GM23338 (cell line): ENCODE results near the gene TP73. TPM values are rescaled to one million over a fixed set of nuclear protein-coding genes. Genes with fewer than 3 reads are reported as not detected.

ENCODE experiments used
- ATAC-seq: fragments of 200-7000 bp; cut with Tn5 transposase; 3 replicates; pipeline ENCODE4 v1.9.1; 2020
- DNase-seq: peaks from one replicate; pipeline ENCODE4 v3.0.0-alpha.2; 2015; ENCODE audit warnings: low spot score
- H2AFZ ChIP-seq: fragments of 200-600 bp; sonication (generic); 2 replicates; pipeline ENCODE4 v1.8.0; 2016; ENCODE audit warnings: antibody characterized with exemption, mild to moderate bottlenecking, moderate library complexity
- H3F3A ChIP-seq: fragments of 200-600 bp; sonication (generic); replicated peaks from 2 replicates; pipeline ENCODE4 v1.8.0; 2017; ENCODE audit warnings: antibody characterized with exemption, mixed run types, low read depth
- H3K27ac ChIP-seq: fragments of 200-600 bp; sonication (generic); 2 replicates; pipeline ENCODE4 v1.6.1; 2016; ENCODE audit warnings: low read depth
- H3K27me3 ChIP-seq: fragments of 200-600 bp; sonication (generic); 2 replicates; pipeline ENCODE4 v1.8.0; 2016; ENCODE audit warnings: mild to moderate bottlenecking, mixed run types, moderate library complexity; ENCODE audit not compliant: insufficient read depth
- H3K36me3 ChIP-seq: fragments of 200-600 bp; sonication (generic); 2 replicates; pipeline ENCODE4 v1.8.0; 2016; ENCODE audit warnings: mild to moderate bottlenecking; ENCODE audit not compliant: insufficient read depth
- H3K4me1 ChIP-seq: fragments of 200-600 bp; sonication (generic); 2 replicates; pipeline ENCODE4 v1.8.0; 2016; ENCODE audit warnings: mild to moderate bottlenecking, moderate library complexity; ENCODE audit not compliant: insufficient read depth
- H3K4me2 ChIP-seq: fragments of 200-600 bp; sonication (generic); 2 replicates; pipeline ENCODE4 v1.7.1; 2017; ENCODE audit warnings: mixed run types
- H3K4me3 ChIP-seq: fragments of 200-600 bp; sonication (generic); 2 replicates; pipeline ENCODE4 v1.6.1; 2016; ENCODE audit warnings: mixed run types
- H3K79me2 ChIP-seq: fragments of 200-600 bp; sonication (generic); replicated peaks from 2 replicates; pipeline ENCODE4 v1.8.0; 2017; ENCODE audit warnings: mild to moderate bottlenecking; ENCODE audit not compliant: insufficient read depth
- H3K9me2 ChIP-seq: fragments of 200-600 bp; sonication (generic); 2 replicates; pipeline ENCODE4 v1.8.0; 2017; ENCODE audit not compliant: insufficient read depth
- H4K20me1 ChIP-seq: fragments of 200-600 bp; sonication (generic); replicated peaks from 2 replicates; pipeline ENCODE4 v1.8.0; 2017; ENCODE audit warnings: mild to moderate bottlenecking; ENCODE audit not compliant: insufficient read depth
- H3K27ac Mint-ChIP-seq: 2 replicates; pipeline ENCODE4 v1.8.0; 2020; ENCODE audit warnings: inconsistent platforms, mild to moderate bottlenecking, moderate library complexity, mixed read lengths
- H3K27me3 Mint-ChIP-seq: 3 replicates; pipeline ENCODE4 v1.8.0; 2022; ENCODE audit warnings: low read depth, mild to moderate bottlenecking, moderate library complexity, mixed read lengths, inconsistent platforms; ENCODE audit not compliant: insufficient read depth, poor library complexity
- H3K36me3 Mint-ChIP-seq: 3 replicates; pipeline ENCODE4 v1.8.0; 2021; ENCODE audit warnings: low read depth, mild to moderate bottlenecking, inconsistent platforms, moderate library complexity, mixed read lengths
- H3K4me1 Mint-ChIP-seq: 3 replicates; pipeline ENCODE4 v1.8.0; 2020; ENCODE audit warnings: mild to moderate bottlenecking, inconsistent platforms, mixed read lengths
- H3K4me3 Mint-ChIP-seq: 3 replicates; pipeline ENCODE4 v1.8.0; 2021; ENCODE audit warnings: moderate library complexity, mild to moderate bottlenecking, inconsistent platforms, mixed read lengths
- H3K9me3 Mint-ChIP-seq: 3 replicates; pipeline ENCODE4 v1.8.0; 2020; ENCODE audit warnings: moderate library complexity, mild to moderate bottlenecking, inconsistent platforms, mixed read lengths
- CREB1 ChIP-seq: fragments of 250-450 bp; sonication (Bioruptor Pico); IDR thresholded peaks from 2 replicates; pipeline ENCODE4 v1.5.0; 2020; ENCODE audit warnings: low read depth, mild to moderate bottlenecking, moderate library complexity
- EZH2 ChIP-seq: fragments of 200-600 bp; sonication (generic); IDR thresholded peaks from one replicate; pipeline ENCODE4 v1.8.0; 2017; ENCODE audit warnings: antibody characterized with exemption, mild to moderate bottlenecking, low read depth; ENCODE audit not compliant: unreplicated experiment
- EZH2phosphoT487 ChIP-seq: fragments of 200-600 bp; sonication (generic); IDR thresholded peaks from one replicate; pipeline ENCODE4 v1.8.1; 2018; ENCODE audit warnings: antibody characterized with exemption; ENCODE audit not compliant: unreplicated experiment
- NANOG ChIP-seq: IDR thresholded peaks from 2 replicates; pipeline ENCODE4 v1.6.1; 2016; ENCODE audit warnings: antibody characterized with exemption, borderline replicate concordance
- POLR2AphosphoS5 ChIP-seq: IDR thresholded peaks from 2 replicates; pipeline ENCODE4 v1.6.1; 2016; ENCODE audit warnings: antibody characterized with exemption, low read depth
- STAT1 ChIP-seq: IDR thresholded peaks from one replicate; pipeline ENCODE4 v1.6.1; 2016; ENCODE audit warnings: antibody characterized with exemption; ENCODE audit not compliant: unreplicated experiment
- ZNF114 ChIP-seq: fragments of 250-450 bp; sonication (Bioruptor Pico); IDR thresholded peaks from 2 replicates; pipeline ENCODE4 v1.5.0; 2020; ENCODE audit warnings: mild to moderate bottlenecking, moderate library complexity
- ZNF331 ChIP-seq: fragments of 250-450 bp; sonication (Bioruptor Pico); IDR thresholded peaks from 2 replicates; pipeline ENCODE4 v1.5.0; 2020; ENCODE audit warnings: low read depth, mild to moderate bottlenecking, moderate library complexity
- polyA plus RNA-seq: library from polyadenylated mRNA; unstranded; fragments of >200 nt; fragmentation: Nextera tagmentation; extraction: Ambion mirVana; gene quantifications from 2 replicates; pipeline ENCODE4 v1.2.1, GENCODE V29; 2016
- total RNA-seq: library from RNA; depleted of rRNA; stranded (reverse); fragments of >200 nt; shearing (Covaris generic); gene quantifications from 2 replicates; pipeline ENCODE4 v1.2.3, GENCODE V29; 2014
- TF ChIP-seq, protein P1 (sequence below), 2 experiments: fragments of 200-600 bp in 1 of 2; sonication (generic) in 1 of 2; conservative IDR thresholded peaks; 2 replicates each; pipeline versions ENCODE4 v1.5.1 to v1.6.1; 2016 to 2017; ENCODE audit warnings: antibody characterized with exemption in 2 of 2, low read depth in 2 of 2, mild to moderate bottlenecking in 2 of 2, moderate library complexity in 1 of 2
- TF ChIP-seq, protein P2 (sequence below): fragments of 250-450 bp; sonication (Bioruptor Pico); IDR thresholded peaks from 2 replicates; pipeline ENCODE4 v1.5.0; 2020; ENCODE audit warnings: mild to moderate bottlenecking, moderate library complexity
- TF ChIP-seq, protein P3 (sequence below): IDR thresholded peaks from one replicate; pipeline ENCODE4 v1.6.1; 2018; ENCODE audit warnings: antibody characterized with exemption; ENCODE audit not compliant: unreplicated experiment

Gene TP73
- total and polyA plus RNA-seq, 2 experiments from 2014 or later: 1.4 to 3.4 TPM

DNA sequence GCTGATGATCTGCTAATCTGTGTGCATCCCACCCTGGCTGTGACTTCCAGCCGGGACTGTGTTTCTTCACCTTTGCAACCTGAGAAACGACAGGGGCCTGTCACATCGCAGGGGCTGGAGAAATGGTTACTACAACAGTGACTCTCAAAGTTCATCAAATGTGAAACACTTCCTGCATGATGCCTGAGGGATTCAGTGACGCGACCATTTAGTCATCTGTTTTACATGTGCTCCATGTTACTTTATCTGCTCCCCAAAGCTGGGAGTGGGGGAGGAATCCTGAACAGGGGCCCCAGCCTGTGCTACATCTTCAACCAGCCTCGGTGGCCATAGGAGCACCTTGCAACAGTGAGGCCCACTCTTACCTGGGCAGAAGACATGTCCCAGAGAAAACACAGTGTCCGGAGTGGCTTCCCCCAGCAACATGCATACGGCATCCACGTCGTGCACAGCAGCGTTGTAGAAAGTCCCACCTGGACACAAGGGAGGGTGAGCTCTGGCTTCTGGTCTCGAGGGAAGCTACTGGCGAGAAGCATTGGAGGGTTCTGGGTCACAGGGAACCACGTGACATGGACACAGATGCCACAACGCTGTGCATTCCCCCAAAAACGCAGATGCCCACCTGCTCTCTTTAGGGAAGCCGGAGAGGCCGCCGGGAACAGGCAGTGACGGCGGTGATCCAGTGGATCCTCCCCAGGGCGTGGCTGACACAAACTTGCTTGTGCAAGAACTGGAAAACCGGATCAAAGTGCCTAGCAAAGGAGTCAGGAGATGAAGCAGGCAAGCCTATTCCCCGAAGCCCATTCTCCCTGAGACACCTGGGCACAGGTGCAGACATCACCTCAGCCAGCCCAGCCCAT, 90.4 kb downstream of the TP73 start:
- Histone ChIP-seq H3K79me2 (peaks cover 34% of the 10 kb centered on the region), H3K4me1 (peaks cover 13% of the 10 kb centered on the region; the same call in 1 of the 2 replicates), H3F3A (0 out of 2 replicates have a peak, but pooled peaks cover 6% of the 10 kb centered on the region), H3K36me3 (peaks cover under 1% of the 10 kb centered on the region; the same call in 1 of the 2 replicates), H2AFZ (no peak overlapping the region), H3K27me3 (no peaks in the 10 kb centered on the region), H3K4me3 (no peak overlapping the region), H3K4me2 (no peak overlapping the region), H3K9me2 (no peaks in the 10 kb centered on the region), H4K20me1 (peaks cover 16% of the 10 kb centered on the region), H3K27ac (no peak overlapping the region)
- Mint-ChIP-seq H3K4me3 (no peak overlapping the region), H3K4me1 (peaks cover 25% of the 10 kb centered on the region), H3K9me3 (no peaks in the 10 kb centered on the region), H3K36me3 (peaks cover 40% of the 10 kb centered on the region), H3K27ac (no peak overlapping the region; the same call in 1 of the 2 replicates), H3K27me3 (peaks cover 15% of the 10 kb centered on the region)
- DNase-seq (no peak), ATAC-seq (no peak)
- TF ChIP-seq, protein P1, sequence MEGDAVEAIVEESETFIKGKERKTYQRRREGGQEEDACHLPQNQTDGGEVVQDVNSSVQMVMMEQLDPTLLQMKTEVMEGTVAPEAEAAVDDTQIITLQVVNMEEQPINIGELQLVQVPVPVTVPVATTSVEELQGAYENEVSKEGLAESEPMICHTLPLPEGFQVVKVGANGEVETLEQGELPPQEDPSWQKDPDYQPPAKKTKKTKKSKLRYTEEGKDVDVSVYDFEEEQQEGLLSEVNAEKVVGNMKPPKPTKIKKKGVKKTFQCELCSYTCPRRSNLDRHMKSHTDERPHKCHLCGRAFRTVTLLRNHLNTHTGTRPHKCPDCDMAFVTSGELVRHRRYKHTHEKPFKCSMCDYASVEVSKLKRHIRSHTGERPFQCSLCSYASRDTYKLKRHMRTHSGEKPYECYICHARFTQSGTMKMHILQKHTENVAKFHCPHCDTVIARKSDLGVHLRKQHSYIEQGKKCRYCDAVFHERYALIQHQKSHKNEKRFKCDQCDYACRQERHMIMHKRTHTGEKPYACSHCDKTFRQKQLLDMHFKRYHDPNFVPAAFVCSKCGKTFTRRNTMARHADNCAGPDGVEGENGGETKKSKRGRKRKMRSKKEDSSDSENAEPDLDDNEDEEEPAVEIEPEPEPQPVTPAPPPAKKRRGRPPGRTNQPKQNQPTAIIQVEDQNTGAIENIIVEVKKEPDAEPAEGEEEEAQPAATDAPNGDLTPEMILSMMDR (conservative IDR thresholded peaks at IDR 0.05; ENCODE audit: low read depth in 2 of 2): no peak
- TF ChIP-seq EZH2 (no peak), STAT1 (no peak), POLR2AphosphoS5 (no peak), ZNF331 (CRISPR knock-in tag) (no peak), CREB1 (CRISPR knock-in tag) (no peak), ZNF114 (CRISPR knock-in tag) (no peak), NANOG (no peak), EZH2phosphoT487 (no peak)
- TF ChIP-seq, protein P2, sequence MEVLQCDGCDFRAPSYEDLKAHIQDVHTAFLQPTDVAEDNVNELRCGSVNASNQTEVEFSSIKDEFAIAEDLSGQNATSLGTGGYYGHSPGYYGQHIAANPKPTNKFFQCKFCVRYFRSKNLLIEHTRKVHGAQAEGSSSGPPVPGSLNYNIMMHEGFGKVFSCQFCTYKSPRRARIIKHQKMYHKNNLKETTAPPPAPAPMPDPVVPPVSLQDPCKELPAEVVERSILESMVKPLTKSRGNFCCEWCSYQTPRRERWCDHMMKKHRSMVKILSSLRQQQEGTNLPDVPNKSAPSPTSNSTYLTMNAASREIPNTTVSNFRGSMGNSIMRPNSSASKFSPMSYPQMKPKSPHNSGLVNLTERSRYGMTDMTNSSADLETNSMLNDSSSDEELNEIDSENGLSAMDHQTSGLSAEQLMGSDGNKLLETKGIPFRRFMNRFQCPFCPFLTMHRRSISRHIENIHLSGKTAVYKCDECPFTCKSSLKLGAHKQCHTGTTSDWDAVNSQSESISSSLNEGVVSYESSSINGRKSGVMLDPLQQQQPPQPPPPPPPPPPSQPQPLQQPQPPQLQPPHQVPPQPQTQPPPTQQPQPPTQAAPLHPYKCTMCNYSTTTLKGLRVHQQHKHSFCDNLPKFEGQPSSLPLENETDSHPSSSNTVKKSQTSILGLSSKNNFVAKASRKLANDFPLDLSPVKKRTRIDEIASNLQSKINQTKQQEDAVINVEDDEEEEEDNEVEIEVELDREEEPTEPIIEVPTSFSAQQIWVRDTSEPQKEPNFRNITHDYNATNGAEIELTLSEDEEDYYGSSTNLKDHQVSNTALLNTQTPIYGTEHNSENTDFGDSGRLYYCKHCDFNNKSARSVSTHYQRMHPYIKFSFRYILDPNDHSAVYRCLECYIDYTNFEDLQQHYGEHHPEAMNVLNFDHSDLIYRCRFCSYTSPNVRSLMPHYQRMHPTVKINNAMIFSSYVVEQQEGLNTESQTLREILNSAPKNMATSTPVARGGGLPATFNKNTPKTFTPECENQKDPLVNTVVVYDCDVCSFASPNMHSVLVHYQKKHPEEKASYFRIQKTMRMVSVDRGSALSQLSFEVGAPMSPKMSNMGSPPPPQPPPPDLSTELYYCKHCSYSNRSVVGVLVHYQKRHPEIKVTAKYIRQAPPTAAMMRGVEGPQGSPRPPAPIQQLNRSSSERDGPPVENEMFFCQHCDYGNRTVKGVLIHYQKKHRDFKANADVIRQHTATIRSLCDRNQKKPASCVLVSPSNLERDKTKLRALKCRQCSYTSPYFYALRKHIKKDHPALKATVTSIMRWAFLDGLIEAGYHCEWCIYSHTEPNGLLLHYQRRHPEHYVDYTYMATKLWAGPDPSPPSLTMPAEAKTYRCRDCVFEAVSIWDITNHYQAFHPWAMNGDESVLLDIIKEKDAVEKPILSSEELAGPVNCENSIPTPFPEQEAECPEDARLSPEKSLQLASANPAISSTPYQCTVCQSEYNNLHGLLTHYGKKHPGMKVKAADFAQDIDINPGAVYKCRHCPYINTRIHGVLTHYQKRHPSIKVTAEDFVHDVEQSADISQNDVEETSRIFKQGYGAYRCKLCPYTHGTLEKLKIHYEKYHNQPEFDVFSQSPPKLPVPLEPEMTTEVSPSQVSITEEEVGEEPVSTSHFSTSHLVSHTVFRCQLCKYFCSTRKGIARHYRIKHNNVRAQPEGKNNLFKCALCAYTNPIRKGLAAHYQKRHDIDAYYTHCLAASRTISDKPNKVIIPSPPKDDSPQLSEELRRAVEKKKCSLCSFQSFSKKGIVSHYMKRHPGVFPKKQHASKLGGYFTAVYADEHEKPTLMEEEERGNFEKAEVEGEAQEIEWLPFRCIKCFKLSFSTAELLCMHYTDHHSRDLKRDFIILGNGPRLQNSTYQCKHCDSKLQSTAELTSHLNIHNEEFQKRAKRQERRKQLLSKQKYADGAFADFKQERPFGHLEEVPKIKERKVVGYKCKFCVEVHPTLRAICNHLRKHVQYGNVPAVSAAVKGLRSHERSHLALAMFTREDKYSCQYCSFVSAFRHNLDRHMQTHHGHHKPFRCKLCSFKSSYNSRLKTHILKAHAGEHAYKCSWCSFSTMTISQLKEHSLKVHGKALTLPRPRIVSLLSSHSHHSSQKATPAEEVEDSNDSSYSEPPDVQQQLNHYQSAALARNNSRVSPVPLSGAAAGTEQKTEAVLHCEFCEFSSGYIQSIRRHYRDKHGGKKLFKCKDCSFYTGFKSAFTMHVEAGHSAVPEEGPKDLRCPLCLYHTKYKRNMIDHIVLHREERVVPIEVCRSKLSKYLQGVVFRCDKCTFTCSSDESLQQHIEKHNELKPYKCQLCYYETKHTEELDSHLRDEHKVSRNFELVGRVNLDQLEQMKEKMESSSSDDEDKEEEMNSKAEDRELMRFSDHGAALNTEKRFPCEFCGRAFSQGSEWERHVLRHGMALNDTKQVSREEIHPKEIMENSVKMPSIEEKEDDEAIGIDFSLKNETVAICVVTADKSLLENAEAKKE (CRISPR knock-in tag): no peak
- TF ChIP-seq, protein P3, sequence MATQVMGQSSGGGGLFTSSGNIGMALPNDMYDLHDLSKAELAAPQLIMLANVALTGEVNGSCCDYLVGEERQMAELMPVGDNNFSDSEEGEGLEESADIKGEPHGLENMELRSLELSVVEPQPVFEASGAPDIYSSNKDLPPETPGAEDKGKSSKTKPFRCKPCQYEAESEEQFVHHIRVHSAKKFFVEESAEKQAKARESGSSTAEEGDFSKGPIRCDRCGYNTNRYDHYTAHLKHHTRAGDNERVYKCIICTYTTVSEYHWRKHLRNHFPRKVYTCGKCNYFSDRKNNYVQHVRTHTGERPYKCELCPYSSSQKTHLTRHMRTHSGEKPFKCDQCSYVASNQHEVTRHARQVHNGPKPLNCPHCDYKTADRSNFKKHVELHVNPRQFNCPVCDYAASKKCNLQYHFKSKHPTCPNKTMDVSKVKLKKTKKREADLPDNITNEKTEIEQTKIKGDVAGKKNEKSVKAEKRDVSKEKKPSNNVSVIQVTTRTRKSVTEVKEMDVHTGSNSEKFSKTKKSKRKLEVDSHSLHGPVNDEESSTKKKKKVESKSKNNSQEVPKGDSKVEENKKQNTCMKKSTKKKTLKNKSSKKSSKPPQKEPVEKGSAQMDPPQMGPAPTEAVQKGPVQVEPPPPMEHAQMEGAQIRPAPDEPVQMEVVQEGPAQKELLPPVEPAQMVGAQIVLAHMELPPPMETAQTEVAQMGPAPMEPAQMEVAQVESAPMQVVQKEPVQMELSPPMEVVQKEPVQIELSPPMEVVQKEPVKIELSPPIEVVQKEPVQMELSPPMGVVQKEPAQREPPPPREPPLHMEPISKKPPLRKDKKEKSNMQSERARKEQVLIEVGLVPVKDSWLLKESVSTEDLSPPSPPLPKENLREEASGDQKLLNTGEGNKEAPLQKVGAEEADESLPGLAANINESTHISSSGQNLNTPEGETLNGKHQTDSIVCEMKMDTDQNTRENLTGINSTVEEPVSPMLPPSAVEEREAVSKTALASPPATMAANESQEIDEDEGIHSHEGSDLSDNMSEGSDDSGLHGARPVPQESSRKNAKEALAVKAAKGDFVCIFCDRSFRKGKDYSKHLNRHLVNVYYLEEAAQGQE: no peak
